ENCODE results near the gene LIMK1. TPM values are rescaled to one million over a fixed set of nuclear protein-coding genes. Genes with fewer than 3 reads are reported as not detected.

LIMK1 gene
- total and polyA plus RNA-seq, 2 of the 4 experiments (the other 2 are of a cell fraction): 25.8 to 48.0 TPM

- BruUV-seq (replicated peaks): no TSS peak
Measured at GRCh38 chr7:74071121-74071520, 12.5 kb upstream of the LIMK1 start.

More at GRCh38 chr7:74071121-74071520, 12.5 kb upstream of the LIMK1 start:
- ATAC-seq (ENCODE audit: low read depth) (no peak), DNase-seq (no peak)
- no peaks in the 10 kb centered on the region for H3K9me3 ChIP-seq (ENCODE audit: control insufficient read depth, insufficient read depth, low read length)
- H3K4ac ChIP-seq (ENCODE audit: low read depth, low read length): no peak overlapping the region
- no peaks in the 10 kb centered on the region for H3K9me1 ChIP-seq (ENCODE audit: insufficient read depth, low read length)
- no peak overlapping the region for H2BK15ac ChIP-seq (ENCODE audit: low read depth, low read length)
- H2AFZ ChIP-seq (replicated peaks; ENCODE audit: low read length, poor library complexity): peak overlapping the region; percentile 51
- no peak overlapping the region for H2AK5ac ChIP-seq (ENCODE audit: low read depth, low read length)
- H4K5ac ChIP-seq (ENCODE audit: low read depth, low read length): no peak overlapping the region
- H3K4me1 ChIP-seq (ENCODE audit: control insufficient read depth, insufficient read depth, low read length): no peaks in the 10 kb centered on the region
- H3K79me1 ChIP-seq (ENCODE audit: low read depth in 1 of 2, low read length in 2 of 2): no peaks in the 10 kb centered on the region
- dilution Hi-C loops (cut with HindIII; ENCODE audit: low sequenced_read_pairs, unreplicated experiment): no loop called here
- intact Hi-C loops (cut with micrococcal nuclease): no loop called here
- no peak overlapping the region for H4K8ac ChIP-seq (ENCODE audit: low read depth in 2 of 2, low read length in 2 of 2)
- H3K23ac ChIP-seq (ENCODE audit: low read depth, low read length): no peak overlapping the region
- no peaks in the 10 kb centered on the region for H4K20me1 ChIP-seq (ENCODE audit: insufficient read depth, low read length)
- H3K18ac ChIP-seq (ENCODE audit: low read depth, low read length): no peak overlapping the region
- H3K4me3 ChIP-seq (ENCODE audit: insufficient read depth, low read depth, low read length): no peak overlapping the region
- TF ChIP-seq RCOR1 (IDR thresholded peaks at IDR 0.05; ENCODE audit: insufficient replicate concordance, low read length) (no peak), CHD1 (IDR thresholded peaks at IDR 0.05; ENCODE audit: low read depth, low read length) (no peak), RAD21 (IDR thresholded peaks at IDR 0.05; ENCODE audit: low read length) (no peak), FOS (IDR thresholded peaks at IDR 0.05; ENCODE audit: low read depth, low read length) (no peak), CTCF (conservative IDR thresholded peaks at IDR 0.05; ENCODE audit: low read depth, low read length) (no peak), USF2 (IDR thresholded peaks at IDR 0.05; ENCODE audit: low read depth, low read length) (no peak), CEBPB (IDR thresholded peaks at IDR 0.05; ENCODE audit: low read depth, low read length) (no peak), POLR2A (IDR thresholded peaks at IDR 0.05; ENCODE audit: low read depth, low read length) (no peak), RFX5 (IDR thresholded peaks at IDR 0.05; ENCODE audit: low read depth, low read length) (no peak), NFE2L2 (IDR thresholded peaks at IDR 0.05; ENCODE audit: low read depth, low read length) (no peak)
- no peak overlapping the region for H3K9ac ChIP-seq (ENCODE audit: low read depth, low read length)
- H2BK20ac ChIP-seq (ENCODE audit: low read depth, low read length): no peak overlapping the region
- no peak overlapping the region for H3K27ac ChIP-seq (ENCODE audit: insufficient read depth, low read length)
- no peak overlapping the region for H2BK5ac ChIP-seq (ENCODE audit: low read depth, low read length, poor library complexity, severe bottlenecking)
- WGBS, 2 experiments (ENCODE audit: extremely low coverage in 2 of 2, insufficient read length in 1 of 2): 71% methylated on average over 1 of the region's 3 CpGs; no CpG with 5 or more reads in 1 of the 2 experiments
- in situ Hi-C loops (cut with MboI; ENCODE audit: low sequenced_read_pairs): loop anchor here (5.0 kb wide), 1 partner anchor 326 kb away; no protein-coding TSS in a partner anchor
- no peak overlapping the region for H4K91ac ChIP-seq (ENCODE audit: insufficient read depth, low read depth, low read length)
- H3K4me2 ChIP-seq (ENCODE audit: low read depth, low read length): no peak overlapping the region
- ChIA-PET POLR2A (ENCODE audit: unreplicated experiment) (no interaction called here), CTCF (interaction anchor here (1.4 kb wide), 1 partner anchor 132 kb away, joined by 5 read pairs; no protein-coding TSS in a partner anchor)
- no peak overlapping the region for H3K56ac ChIP-seq (ENCODE audit: extremely low read depth, insufficient read depth, low read length)
- H2BK120ac ChIP-seq (ENCODE audit: low read depth, low read length): no peak overlapping the region
- no peak overlapping the region for H2AK9ac ChIP-seq (replicated peaks; ENCODE audit: low read depth, low read length, poor library complexity)
- H3K36me3 ChIP-seq (ENCODE audit: control insufficient read depth, insufficient read depth, low read length): no peaks in the 10 kb centered on the region
- no peaks in the 10 kb centered on the region for H3K27me3 ChIP-seq (ENCODE audit: control insufficient read depth, insufficient read depth, low read length)
- H3K14ac ChIP-seq (replicated peaks; ENCODE audit: low read depth, low read length): no peak overlapping the region; the same call in 1 of the 2 replicates

Data from IMR-90 (cell line).